HUES64 (cell line): ENCODE measurements around the gene C1orf198.

Experiments used
- H3K27ac ChIP-seq: 2 replicates; pipeline ENCODE4 v1.7.0; 2013; ENCODE audit warnings: low read depth, low read length, inconsistent platforms
- H3K27me3 ChIP-seq: 2 replicates; pipeline ENCODE4 v1.6.1; 2013; ENCODE audit warnings: mild to moderate bottlenecking, low read length; ENCODE audit not compliant: insufficient read depth
- H3K36me3 ChIP-seq: 2 replicates; pipeline ENCODE4 v1.6.1; 2013; ENCODE audit warnings: mild to moderate bottlenecking, low read length; ENCODE audit not compliant: insufficient read depth
- H3K4me1 ChIP-seq: 2 replicates; pipeline ENCODE4 v1.6.1; 2013; ENCODE audit warnings: mild to moderate bottlenecking, low read length, moderate library complexity; ENCODE audit not compliant: insufficient read depth
- H3K4me3 ChIP-seq: 2 replicates; pipeline ENCODE4 v1.5.1; 2013; ENCODE audit warnings: mild to moderate bottlenecking, low read length, moderate library complexity
- H3K9ac ChIP-seq: 2 replicates; pipeline ENCODE4 v1.6.1; 2013; ENCODE audit warnings: mild to moderate bottlenecking, low read depth, low read length
- H3K9me3 ChIP-seq: 2 replicates; pipeline ENCODE4 v1.6.1; 2013; ENCODE audit warnings: low read depth, low read length; ENCODE audit not compliant: insufficient read depth
- WGBS: fragments of 150-250, 120-280 bp; methylation state at CpG from one replicate; pipeline ENCODE4 v1.1.7; 2013; ENCODE audit warnings: missing lambda C conversion rate; 5-methylcytosine and 5-hydroxymethylcytosine counted together

Gene C1orf198

GRCh38 chr1:230792691-230793462 is 75.4 kb downstream of the C1orf198 start:
- peaks cover 54% of the 10 kb centered on the region for H3K27me3 ChIP-seq
- H3K4me1 ChIP-seq = no peaks in the 10 kb centered on the region
- H3K4me3 ChIP-seq = no peak overlapping the region
- H3K9ac ChIP-seq = no peak overlapping the region
- WGBS = 91% methylated on average over 13 of the region's 13 CpGs
- H3K27ac ChIP-seq = no peak overlapping the region
- no peaks in the 10 kb centered on the region for H3K36me3 ChIP-seq
- no peaks in the 10 kb centered on the region for H3K9me3 ChIP-seq

- no peak overlapping the region for H3K4me3 ChIP-seq
- WGBS = 92% methylated on average over 5 of the region's 5 CpGs
- H3K27ac ChIP-seq = no peak overlapping the region
- no peaks in the 10 kb centered on the region for H3K36me3 ChIP-seq
- no peaks in the 10 kb centered on the region for H3K4me1 ChIP-seq
- peaks cover 55% of the 10 kb centered on the region for H3K27me3 ChIP-seq
- no peak overlapping the region for H3K9ac ChIP-seq
- no peaks in the 10 kb centered on the region for H3K9me3 ChIP-seq
Observed at GRCh38 chr1:230791986-230792564, 76.2 kb downstream of the C1orf198 start.

GRCh38 chr1:230790026-230790425 is 78.3 kb downstream of the C1orf198 start:
- H3K4me1 ChIP-seq = peaks cover 12% of the 10 kb centered on the region; the same call in 1 of the 2 replicates
- 97% methylated on average over 4 of the region's 5 CpGs for WGBS
- no peaks in the 10 kb centered on the region for H3K36me3 ChIP-seq
- H3K9ac ChIP-seq = no peak overlapping the region
- H3K9me3 ChIP-seq = no peaks in the 10 kb centered on the region
- no peak overlapping the region for H3K27ac ChIP-seq
- no peak overlapping the region for H3K4me3 ChIP-seq
- peaks cover 68% of the 10 kb centered on the region for H3K27me3 ChIP-seq

- peaks cover 79% of the 10 kb centered on the region for H3K27me3 ChIP-seq
- WGBS = 90% methylated on average over 10 of the region's 10 CpGs
- H3K9ac ChIP-seq = no peak overlapping the region
Observed at GRCh38 chr1:230788561-230789275, 79.6 kb downstream of the C1orf198 start.

GRCh38 chr1:230787471-230787870 is 80.8 kb downstream of the C1orf198 start:
- Histone ChIP-seq H3K27ac (no peak overlapping the region), H3K9me3 (no peaks in the 10 kb centered on the region), H3K27me3 (peaks cover 92% of the 10 kb centered on the region), H3K9ac (no peak overlapping the region), H3K36me3 (no peaks in the 10 kb centered on the region), H3K4me1 (peaks cover 17% of the 10 kb centered on the region; the same call in 1 of the 2 replicates), H3K4me3 (no peak overlapping the region)
- WGBS = 82% methylated on average over 7 of the region's 7 CpGs

More at GRCh38 chr1:230788561-230789275, 79.6 kb downstream of the C1orf198 start:
- Histone ChIP-seq H3K27ac (no peak overlapping the region), H3K9me3 (no peaks in the 10 kb centered on the region), H3K4me3 (no peak overlapping the region), H3K4me1 (peaks cover 15% of the 10 kb centered on the region; the same call in 1 of the 2 replicates), H3K36me3 (no peaks in the 10 kb centered on the region)
